MM.1S (cell line): ENCODE results near the gene MXI1.
"Not testable (repeated sequence)": the region's sequence is repeated elsewhere in the genome, so short reads cannot be mapped to it uniquely, and the experiment has no call there.

Experiments used
- DNase-seq: peaks from one replicate; pipeline ENCODE4 v3.0.0-alpha.2; 2015
- H2AFZ ChIP-seq: fragments of 300-600 bp; sonication (generic); 2 replicates; pipeline ENCODE4 v1.6.0; 2016; ENCODE audit warnings: antibody characterized with exemption, low read length
- H3F3A ChIP-seq: fragments of 300-600 bp; sonication (generic); 2 replicates; pipeline ENCODE4 v1.6.1; 2016; ENCODE audit warnings: mild to moderate bottlenecking, antibody characterized with exemption, low read length, moderate library complexity, mixed read lengths; ENCODE audit not compliant: insufficient read depth
- H3K27ac ChIP-seq: fragments of 300-600 bp; sonication (generic); 2 replicates; pipeline ENCODE4 v1.5.1; 2016; ENCODE audit warnings: mild to moderate bottlenecking, low read length
- H3K27me3 ChIP-seq: fragments of 300-600 bp; sonication (generic); replicated peaks from 2 replicates; pipeline ENCODE4 v1.6.0; 2016; ENCODE audit warnings: low read length; ENCODE audit not compliant: insufficient read depth
- H3K36me3 ChIP-seq: fragments of 300-600 bp; sonication (generic); replicated peaks from 2 replicates; pipeline ENCODE4 v1.6.1; 2016; ENCODE audit warnings: mild to moderate bottlenecking, low read length, mixed read lengths; ENCODE audit not compliant: insufficient read depth
- H3K4me1 ChIP-seq: fragments of 300-600 bp; sonication (generic); 2 replicates; pipeline ENCODE4 v1.6.1; 2016; ENCODE audit warnings: low read length, mixed read lengths
- H3K4me2 ChIP-seq: fragments of 300-600 bp; sonication (generic); 2 replicates; pipeline ENCODE4 v1.6.0; 2016; ENCODE audit warnings: low read depth, low read length
- H3K4me3 ChIP-seq: fragments of 300-600 bp; sonication (generic); 2 replicates; pipeline ENCODE4 v1.5.1; 2016; ENCODE audit warnings: low read length, mixed read lengths
- H3K79me2 ChIP-seq: fragments of 300-600 bp; sonication (generic); 2 replicates; pipeline ENCODE4 v1.6.1; 2016; ENCODE audit warnings: mixed run types, low read length, mixed read lengths
- H3K9ac ChIP-seq: fragments of 300-600 bp; sonication (generic); 2 replicates; pipeline ENCODE4 v1.6.1; 2016; ENCODE audit warnings: low read length, mixed read lengths
- H3K9me2 ChIP-seq: fragments of 300-600 bp; sonication (generic); replicated peaks from 2 replicates; pipeline ENCODE4 v1.6.1; 2016; ENCODE audit warnings: mild to moderate bottlenecking, low read length, mixed read lengths; ENCODE audit not compliant: insufficient read depth
- H3K9me3 ChIP-seq: fragments of 300-600 bp; sonication (generic); replicated peaks from 2 replicates; pipeline ENCODE4 v1.6.1; 2016; ENCODE audit warnings: mild to moderate bottlenecking, low read length, mixed read lengths; ENCODE audit not compliant: insufficient read depth
- H4K20me1 ChIP-seq: fragments of 300-600 bp; sonication (generic); 2 replicates; pipeline ENCODE4 v1.6.1; 2016; ENCODE audit warnings: mild to moderate bottlenecking, low read length, moderate library complexity, mixed read lengths; ENCODE audit not compliant: insufficient read depth
- CTCF ChIP-seq: fragments of 300-600 bp; sonication (generic); IDR thresholded peaks from 2 replicates; pipeline ENCODE4 v1.5.1; 2016; ENCODE audit warnings: antibody characterized with exemption, low read length, mixed read lengths
- EZH2 ChIP-seq: fragments of 300-600 bp; sonication (generic); optimal IDR thresholded peaks from 2 replicates; pipeline ENCODE3; 2017; ENCODE audit warnings: low read depth, mild to moderate bottlenecking, antibody characterized with exemption, low read length, mixed read lengths
- EZH2phosphoT487 ChIP-seq: fragments of 300-600 bp; sonication (generic); IDR thresholded peaks from 2 replicates; pipeline ENCODE4 v1.6.1; 2018; ENCODE audit warnings: antibody characterized with exemption, low read length

MXI1 gene

GRCh38 chr10:110327262-110327914 is 120.0 kb downstream of the MXI1 start:
- Histone ChIP-seq H3K9me3 (no peaks in the 10 kb centered on the region), H3K9ac (no peak overlapping the region), H3K4me1 (no peaks in the 10 kb centered on the region), H4K20me1 (no peaks in the 10 kb centered on the region), H3K9me2 (no peaks in the 10 kb centered on the region), H3K4me2 (no peak overlapping the region), H3K36me3 (no peaks in the 10 kb centered on the region), H3K27me3 (no peaks in the 10 kb centered on the region), H2AFZ (no peak overlapping the region), H3F3A (no peaks in the 10 kb centered on the region), H3K4me3 (no peak overlapping the region), H3K27ac (no peak overlapping the region), H3K79me2 (no peaks in the 10 kb centered on the region)
- DNase-seq, result no peak
- TF ChIP-seq CTCF (no peak), EZH2 (no peak), EZH2phosphoT487 (no peak)

GRCh38 chr10:110330675-110331074 is 123.3 kb downstream of the MXI1 start:
- no peaks in the 10 kb centered on the region for H3K36me3 ChIP-seq
- no peaks in the 10 kb centered on the region for H3K27me3 ChIP-seq
- H2AFZ ChIP-seq, result no peak overlapping the region
- H4K20me1 ChIP-seq, result no peaks in the 10 kb centered on the region
- H3K9me3 ChIP-seq, result no peaks in the 10 kb centered on the region
- H3F3A ChIP-seq, result 0 out of 2 replicates have a peak, but pooled peaks cover 9% of the 10 kb centered on the region
- H3K4me1 ChIP-seq, result peaks cover 16% of the 10 kb centered on the region
- no peak overlapping the region for H3K9ac ChIP-seq
- no peak for TF ChIP-seq EZH2phosphoT487
- no peak for TF ChIP-seq CTCF
- no peak for TF ChIP-seq EZH2
- no peaks in the 10 kb centered on the region for H3K9me2 ChIP-seq
- no peak overlapping the region for H3K27ac ChIP-seq
- no peak overlapping the region for H3K4me2 ChIP-seq
- no peaks in the 10 kb centered on the region for H3K79me2 ChIP-seq
- DNase-seq, result no peak
- H3K4me3 ChIP-seq, result no peak overlapping the region

- H3K9ac ChIP-seq, H3K9me3 ChIP-seq, H3K36me3 ChIP-seq, H4K20me1 ChIP-seq, H3K9me2 ChIP-seq, H3K27ac ChIP-seq, H3K4me3 ChIP-seq, H2AFZ ChIP-seq, H3K79me2 ChIP-seq, DNase-seq, H3K4me2 ChIP-seq, H3K27me3 ChIP-seq: not testable (repeated sequence)
- H3F3A ChIP-seq, result 0 out of 2 replicates have a peak, but pooled peaks cover 13% of the 10 kb centered on the region
- peaks cover 22% of the 10 kb centered on the region for H3K4me1 ChIP-seq
Observed at GRCh38 chr10:110331226-110331795, 123.9 kb downstream of the MXI1 start.
